PC-9 (cell line): ENCODE data around the gene IL16. TPM values are rescaled to one million over a fixed set of nuclear protein-coding genes. Genes with fewer than 3 reads are reported as not detected.

Experiments used
- BruUV-seq: library from RNA; stranded (reverse); fragments of 400-500 nt; replicated peaks from 2 replicates; lab custom pipeline; 2021; lab: Mats Ljungman, UMichigan
- CTCF ChIA-PET: fragments of 300-600 bp; sonication (Branson Sonifier 250); formaldehyde crosslinking; loops from one replicate; lab custom pipeline; 2022; ENCODE audit warnings: antibody characterized with exemption; lab: Charles Lee
- POLR2A ChIA-PET: fragments of 300-600 bp; sonication (Branson Sonifier 250); formaldehyde crosslinking; loops from one replicate; lab custom pipeline; 2022; ENCODE audit warnings: antibody characterized with exemption; ENCODE audit not compliant: unreplicated experiment; lab: Charles Lee
- DNase-seq, 2 experiments: peaks; one replicate each; pipeline versions ENCODE4 v3.0.0 to v3.0.0-alpha.2; 2015 to 2022; ENCODE audit warnings: mixed read lengths in 1 of 2
- H2AFZ ChIP-seq: fragments of 200-600 bp; sonication (generic); 2 replicates; pipeline ENCODE4 v1.8.1; 2017; ENCODE audit warnings: antibody characterized with exemption
- H3F3A ChIP-seq: fragments of 200-600 bp; sonication (generic); 2 replicates; pipeline ENCODE4 v1.8.1; 2017; ENCODE audit warnings: antibody characterized with exemption, mild to moderate bottlenecking, low read depth; ENCODE audit not compliant: insufficient read depth
- H3K27ac ChIP-seq: fragments of 200-600 bp; sonication (generic); 2 replicates; pipeline ENCODE4 v1.6.1; 2016; ENCODE audit warnings: mixed run types
- H3K27me3 ChIP-seq: fragments of 200-600 bp; sonication (generic); 2 replicates; pipeline ENCODE4 v1.6.1; 2016; ENCODE audit warnings: low read depth, mixed run types; ENCODE audit not compliant: insufficient read depth
- H3K36me3 ChIP-seq: fragments of 200-600 bp; sonication (generic); 2 replicates; pipeline ENCODE4 v1.6.1; 2016; ENCODE audit warnings: low read depth, mixed run types
- H3K4me1 ChIP-seq: fragments of 200-600 bp; sonication (generic); replicated peaks from 2 replicates; pipeline ENCODE4 v1.6.1; 2016; ENCODE audit warnings: mixed run types; ENCODE audit not compliant: insufficient read depth
- H3K4me2 ChIP-seq: fragments of 200-600 bp; sonication (generic); 2 replicates; pipeline ENCODE4 v1.6.1; 2017; ENCODE audit warnings: mixed run types
- H3K4me3 ChIP-seq: fragments of 200-600 bp; sonication (generic); 2 replicates; pipeline ENCODE4 v1.6.1; 2016; ENCODE audit warnings: mixed run types
- H3K79me2 ChIP-seq: fragments of 200-600 bp; sonication (generic); 2 replicates; pipeline ENCODE4 v1.6.1; 2017; ENCODE audit warnings: low read depth, mixed run types
- H3K9me2 ChIP-seq: fragments of 200-600 bp; sonication (generic); 2 replicates; pipeline ENCODE4 v1.8.1; 2017; ENCODE audit warnings: mild to moderate bottlenecking; ENCODE audit not compliant: insufficient read depth
- H3K9me3 ChIP-seq: fragments of 200-600 bp; sonication (generic); 2 replicates; pipeline ENCODE4 v1.8.1; 2016; ENCODE audit warnings: low read depth; ENCODE audit not compliant: insufficient read depth
- H4K20me1 ChIP-seq: fragments of 200-600 bp; sonication (generic); 2 replicates; pipeline ENCODE4 v1.8.1; 2017; ENCODE audit not compliant: insufficient read depth
- EZH2 ChIP-seq: fragments of 200-600 bp; sonication (generic); IDR thresholded peaks from 2 replicates; pipeline ENCODE4 v1.8.0; 2017; ENCODE audit warnings: antibody characterized with exemption, low read depth
- intact Hi-C: fragments of 100-400 bp; cut with micrococcal nuclease; formaldehyde crosslinking; loops from one replicate; pipeline ENCODE4 v1.10.0; 2022; ENCODE audit not compliant: unreplicated experiment
- total RNA-seq: library from RNA; stranded (reverse); gene quantifications from 2 replicates; pipeline ENCODE4 v1.2.3, GENCODE V29; 2021
- TF ChIP-seq, protein P1 (sequence below): fragments of 200-600 bp; sonication (generic); conservative IDR thresholded peaks from 2 replicates; pipeline ENCODE4 v1.6.1; 2017; ENCODE audit warnings: mixed run types, antibody characterized with exemption, mild to moderate bottlenecking, moderate library complexity

The IL16 gene
- total RNA-seq, 1 experiment from 2014 or later = 0.50 TPM

DNA sequence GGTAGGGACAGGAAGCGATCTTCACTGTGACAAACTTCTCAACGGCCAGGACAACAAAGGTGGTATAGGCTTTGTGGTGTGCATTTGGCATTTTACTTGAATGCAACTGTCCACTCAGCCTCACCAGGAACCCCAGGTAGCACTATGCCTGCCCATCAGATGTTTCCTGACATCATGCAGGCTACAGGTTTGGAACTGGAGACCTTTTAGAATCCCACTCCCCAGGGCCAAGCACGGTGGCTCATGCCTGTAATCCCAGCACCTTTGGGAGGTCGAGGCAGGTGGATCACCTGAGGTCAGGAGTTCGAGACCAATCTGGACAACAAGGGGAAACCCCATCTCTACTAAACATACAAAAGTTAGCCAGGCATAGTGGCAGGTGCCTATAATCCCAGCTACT is 117.7 kb downstream of the IL16 start:
- no peaks in the 10 kb centered on the region for H3K9me3 ChIP-seq
- TF ChIP-seq, protein P1, sequence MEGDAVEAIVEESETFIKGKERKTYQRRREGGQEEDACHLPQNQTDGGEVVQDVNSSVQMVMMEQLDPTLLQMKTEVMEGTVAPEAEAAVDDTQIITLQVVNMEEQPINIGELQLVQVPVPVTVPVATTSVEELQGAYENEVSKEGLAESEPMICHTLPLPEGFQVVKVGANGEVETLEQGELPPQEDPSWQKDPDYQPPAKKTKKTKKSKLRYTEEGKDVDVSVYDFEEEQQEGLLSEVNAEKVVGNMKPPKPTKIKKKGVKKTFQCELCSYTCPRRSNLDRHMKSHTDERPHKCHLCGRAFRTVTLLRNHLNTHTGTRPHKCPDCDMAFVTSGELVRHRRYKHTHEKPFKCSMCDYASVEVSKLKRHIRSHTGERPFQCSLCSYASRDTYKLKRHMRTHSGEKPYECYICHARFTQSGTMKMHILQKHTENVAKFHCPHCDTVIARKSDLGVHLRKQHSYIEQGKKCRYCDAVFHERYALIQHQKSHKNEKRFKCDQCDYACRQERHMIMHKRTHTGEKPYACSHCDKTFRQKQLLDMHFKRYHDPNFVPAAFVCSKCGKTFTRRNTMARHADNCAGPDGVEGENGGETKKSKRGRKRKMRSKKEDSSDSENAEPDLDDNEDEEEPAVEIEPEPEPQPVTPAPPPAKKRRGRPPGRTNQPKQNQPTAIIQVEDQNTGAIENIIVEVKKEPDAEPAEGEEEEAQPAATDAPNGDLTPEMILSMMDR = no peak
- TF ChIP-seq EZH2 = no peak
- H2AFZ ChIP-seq = no peak overlapping the region
- no peak overlapping the region for H3K4me3 ChIP-seq
- H3K9me2 ChIP-seq = no peaks in the 10 kb centered on the region
- intact Hi-C loops = no loop called here
- ChIA-PET POLR2A (no interaction called here), CTCF (no interaction called here)
- H3K36me3 ChIP-seq = no peaks in the 10 kb centered on the region
- H3K4me2 ChIP-seq = no peak overlapping the region
- no peak for DNase-seq
- no peaks in the 10 kb centered on the region for H3F3A ChIP-seq
- H3K4me1 ChIP-seq = no peaks in the 10 kb centered on the region
- no TSS peak for BruUV-seq
- H3K27ac ChIP-seq = no peak overlapping the region
- peaks cover 3% of the 10 kb centered on the region; the same call in 1 of the 2 replicates for H3K27me3 ChIP-seq
- H4K20me1 ChIP-seq = no peaks in the 10 kb centered on the region
- no peaks in the 10 kb centered on the region for H3K79me2 ChIP-seq

DNA sequence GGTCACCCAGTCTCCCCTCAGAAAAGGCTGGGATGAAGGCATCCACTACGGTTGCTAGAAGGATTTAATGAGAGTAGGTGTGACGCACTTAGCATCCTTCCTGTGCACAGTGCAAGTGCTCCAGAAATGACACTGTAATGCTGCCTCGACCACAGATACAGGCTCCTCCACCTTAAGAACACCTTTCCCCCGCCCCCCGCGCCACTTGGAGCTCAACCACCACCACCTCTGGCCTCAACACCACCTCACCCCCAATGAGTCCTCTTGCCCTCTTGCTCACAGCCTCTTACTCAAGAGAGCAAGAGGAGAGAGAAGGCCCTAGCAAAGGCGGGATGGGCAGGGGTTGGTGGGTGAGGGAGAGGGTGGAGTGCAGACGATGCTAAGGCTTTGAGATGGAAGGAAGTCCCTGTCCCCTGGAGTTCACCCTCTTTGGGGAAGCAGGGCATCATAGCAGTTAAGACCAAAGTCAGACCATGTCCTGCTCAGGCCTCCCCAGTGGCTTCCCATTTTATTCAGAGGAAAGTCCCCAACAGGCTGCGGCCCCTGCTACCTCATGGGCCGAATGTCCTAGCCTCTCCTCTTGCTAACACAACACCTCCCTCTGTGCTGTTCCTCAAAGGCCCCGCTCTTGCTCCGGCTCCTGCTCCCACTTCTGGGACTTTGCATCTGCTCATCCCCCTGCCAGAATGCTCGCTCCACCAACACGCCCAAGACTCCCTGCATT is 118.9 kb downstream of the IL16 start:
- H3K36me3 ChIP-seq = no peaks in the 10 kb centered on the region
- no peak overlapping the region for H3K4me2 ChIP-seq
- intact Hi-C loops = no loop called here
- no peaks in the 10 kb centered on the region for H4K20me1 ChIP-seq
- H3K4me1 ChIP-seq = no peaks in the 10 kb centered on the region
- peaks cover 6% of the 10 kb centered on the region; the same call in 1 of the 2 replicates for H3K27me3 ChIP-seq
- ChIA-PET CTCF (interaction anchor here (0.6 kb wide), 1 partner anchor 32 kb away, joined by 3 read pairs; no protein-coding TSS in a partner anchor), POLR2A (no interaction called here)
- H3F3A ChIP-seq = no peaks in the 10 kb centered on the region
- no peaks in the 10 kb centered on the region for H3K9me3 ChIP-seq
- H3K27ac ChIP-seq = no peak overlapping the region
- no peaks in the 10 kb centered on the region for H3K79me2 ChIP-seq
- no peak for DNase-seq
- no peak overlapping the region for H3K4me3 ChIP-seq
- no TSS peak for BruUV-seq
- H2AFZ ChIP-seq = no peak overlapping the region
- TF ChIP-seq EZH2 = no peak
- TF ChIP-seq, protein P1 = no peak
- H3K9me2 ChIP-seq = no peaks in the 10 kb centered on the region

DNA sequence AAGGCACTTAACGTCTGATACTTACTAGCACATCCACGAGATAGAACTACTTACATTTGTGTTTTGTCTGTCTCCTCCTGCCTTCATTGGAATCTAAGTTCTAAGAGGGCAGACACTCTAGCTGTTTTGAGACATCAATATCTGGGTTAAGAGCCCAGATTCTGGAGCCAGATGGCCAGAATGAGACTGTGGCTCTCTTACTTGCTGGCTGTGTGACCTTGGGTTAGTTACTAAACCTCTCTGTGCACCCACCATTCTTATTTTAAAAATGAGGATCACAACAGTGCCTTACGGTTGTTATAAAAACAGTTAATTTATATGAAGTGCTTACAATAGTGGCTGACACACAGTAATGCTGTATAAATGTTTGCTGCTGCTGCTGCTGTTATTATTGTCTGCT is 119.6 kb downstream of the IL16 start:
- H3K27ac ChIP-seq = no peak overlapping the region
- H2AFZ ChIP-seq = no peak overlapping the region
- no peaks in the 10 kb centered on the region for H3F3A ChIP-seq
- H3K36me3 ChIP-seq = no peaks in the 10 kb centered on the region
- H3K4me3 ChIP-seq = no peak overlapping the region
- TF ChIP-seq, protein P1 = no peak
- TF ChIP-seq EZH2 = no peak
- no peak for DNase-seq
- no TSS peak for BruUV-seq
- ChIA-PET POLR2A (no interaction called here), CTCF (no interaction called here)
- no peaks in the 10 kb centered on the region for H3K4me1 ChIP-seq
- intact Hi-C loops = no loop called here
- no peak overlapping the region for H3K4me2 ChIP-seq
- H3K27me3 ChIP-seq = peaks cover 10% of the 10 kb centered on the region; the same call in 1 of the 2 replicates
- H3K79me2 ChIP-seq = no peaks in the 10 kb centered on the region
- H4K20me1 ChIP-seq = no peaks in the 10 kb centered on the region
- no peaks in the 10 kb centered on the region for H3K9me3 ChIP-seq
- no peaks in the 10 kb centered on the region for H3K9me2 ChIP-seq
